HG02938 (cell line): ENCODE results near the gene MORC1.
"Not testable (repeated sequence)": the region's sequence is repeated elsewhere in the genome, so short reads cannot be mapped to it uniquely, and the experiment has no call there.

Experiments
- ATAC-seq: cut with Tn5 transposase; IDR thresholded peaks from one replicate; pipeline ENCODE4 v1.9.1; 2021; ENCODE audit warnings: mild to moderate bottlenecking, moderate library complexity; ENCODE audit not compliant: unreplicated experiment

MORC1 gene, protein sequence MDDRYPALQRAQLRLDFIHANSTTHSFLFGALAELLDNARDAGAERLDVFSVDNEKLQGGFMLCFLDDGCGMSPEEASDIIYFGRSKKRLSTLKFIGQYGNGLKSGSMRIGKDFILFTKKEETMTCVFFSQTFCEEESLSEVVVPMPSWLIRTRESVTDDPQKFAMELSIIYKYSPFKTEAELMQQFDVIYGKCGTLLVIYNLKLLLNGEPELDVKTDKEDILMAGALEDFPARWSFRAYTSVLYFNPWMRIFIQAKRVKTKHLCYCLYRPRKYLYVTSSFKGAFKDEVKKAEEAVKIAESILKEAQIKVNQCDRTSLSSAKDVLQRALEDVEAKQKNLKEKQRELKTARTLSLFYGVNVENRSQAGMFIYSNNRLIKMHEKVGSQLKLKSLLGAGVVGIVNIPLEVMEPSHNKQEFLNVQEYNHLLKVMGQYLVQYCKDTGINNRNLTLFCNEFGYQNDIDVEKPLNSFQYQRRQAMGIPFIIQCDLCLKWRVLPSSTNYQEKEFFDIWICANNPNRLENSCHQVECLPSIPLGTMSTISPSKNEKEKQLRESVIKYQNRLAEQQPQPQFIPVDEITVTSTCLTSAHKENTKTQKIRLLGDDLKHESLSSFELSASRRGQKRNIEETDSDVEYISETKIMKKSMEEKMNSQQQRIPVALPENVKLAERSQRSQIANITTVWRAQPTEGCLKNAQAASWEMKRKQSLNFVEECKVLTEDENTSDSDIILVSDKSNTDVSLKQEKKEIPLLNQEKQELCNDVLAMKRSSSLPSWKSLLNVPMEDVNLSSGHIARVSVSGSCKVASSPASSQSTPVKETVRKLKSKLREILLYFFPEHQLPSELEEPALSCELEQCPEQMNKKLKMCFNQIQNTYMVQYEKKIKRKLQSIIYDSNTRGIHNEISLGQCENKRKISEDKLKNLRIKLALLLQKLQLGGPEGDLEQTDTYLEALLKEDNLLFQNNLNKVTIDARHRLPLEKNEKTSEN

DNA sequence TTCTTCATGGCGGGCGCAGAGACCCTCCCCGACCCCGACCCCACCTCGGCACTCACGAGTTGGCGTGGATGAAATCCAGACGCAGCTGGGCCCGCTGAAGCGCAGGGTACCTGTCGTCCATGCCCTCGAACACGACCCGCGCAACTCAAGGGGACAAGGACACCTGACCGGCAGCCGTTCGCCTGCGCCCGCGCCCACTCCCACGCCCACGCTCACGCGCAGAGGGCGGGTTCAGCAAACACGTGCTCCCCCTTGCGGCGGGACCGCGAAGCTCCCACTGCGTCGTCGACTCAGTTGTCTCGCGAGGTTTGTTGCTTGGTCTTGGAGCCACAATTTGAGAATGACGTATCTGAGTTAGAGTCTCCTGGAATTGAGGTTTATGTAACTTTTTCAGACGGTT lies at the start of gene MORC1:
Gene MORC1, minus strand, starts transcription at position 196 of the 400 bp plus-strand sequence. Its CDS starts 75 bp downstream, at position 121.
- no peak for ATAC-seq

DNA sequence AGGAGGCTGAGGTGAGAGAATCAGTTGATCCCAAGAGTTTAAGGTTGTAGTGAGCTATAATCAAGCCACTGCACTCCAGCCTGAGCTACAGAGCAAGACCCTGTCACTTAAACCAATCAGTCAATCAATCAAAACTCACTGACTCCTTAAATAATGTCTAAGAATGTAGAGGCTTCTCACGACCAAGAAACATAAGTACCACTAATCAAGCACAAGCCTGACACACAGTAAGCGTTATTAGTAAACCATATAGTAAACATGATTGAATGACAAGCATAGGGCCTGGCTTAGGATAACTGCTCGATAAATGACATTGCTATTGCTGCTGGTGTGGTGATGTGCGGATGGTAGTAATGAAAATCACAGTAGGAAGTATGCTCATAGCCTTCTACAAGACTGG lies 48.0 kb upstream of the MORC1 start:
- no peak for ATAC-seq

DNA sequence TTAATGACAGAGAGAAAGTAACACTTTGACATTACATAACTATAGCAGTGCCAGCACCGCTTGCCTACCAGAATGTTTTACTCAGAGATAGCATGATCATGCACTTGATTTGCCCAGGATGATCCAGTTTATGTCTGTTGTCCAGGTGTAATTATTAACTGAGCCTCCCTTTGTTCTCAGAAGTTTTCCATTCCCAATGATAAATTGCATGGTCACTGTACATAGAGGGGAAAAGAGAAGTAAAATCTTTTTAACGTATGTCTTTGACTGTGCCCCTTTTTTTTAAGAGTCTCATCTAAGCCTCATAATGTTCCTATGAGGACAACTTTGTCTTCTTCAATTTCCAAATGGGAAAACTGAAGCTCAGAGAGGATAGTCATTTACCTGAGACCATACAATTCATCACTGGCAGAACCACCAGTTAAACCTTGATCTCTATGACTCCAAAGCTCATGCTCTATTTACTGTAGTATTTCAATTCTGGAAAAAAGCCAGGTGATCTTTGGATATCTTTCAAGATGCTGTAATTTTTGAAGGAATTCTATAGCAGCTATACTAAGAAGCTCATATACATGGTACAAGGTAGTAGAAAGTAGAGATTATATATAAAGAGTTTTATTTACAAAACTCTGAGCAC lies 43.7 kb upstream of the MORC1 start:
- ATAC-seq: no peak

DNA sequence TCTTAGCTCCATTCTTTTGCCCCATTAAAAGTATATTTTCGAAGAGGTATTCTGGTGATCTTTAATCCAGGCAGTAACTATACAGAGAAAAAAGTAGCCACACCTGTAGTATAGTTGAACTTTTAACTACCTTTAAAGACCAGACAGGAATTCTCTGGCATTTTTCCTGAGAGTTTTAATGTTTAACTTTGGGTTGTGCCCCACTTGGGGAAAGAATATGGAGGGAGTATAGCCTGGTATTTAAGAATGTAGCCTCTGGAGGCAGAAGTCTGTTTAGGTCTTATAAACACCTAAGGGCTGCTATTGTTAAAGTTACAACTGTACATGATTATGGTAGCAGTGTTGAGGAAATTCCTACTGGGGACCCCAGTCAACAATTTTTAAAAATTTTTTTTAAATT lies 37.9 kb upstream of the MORC1 start:
- ATAC-seq: no peak

DNA sequence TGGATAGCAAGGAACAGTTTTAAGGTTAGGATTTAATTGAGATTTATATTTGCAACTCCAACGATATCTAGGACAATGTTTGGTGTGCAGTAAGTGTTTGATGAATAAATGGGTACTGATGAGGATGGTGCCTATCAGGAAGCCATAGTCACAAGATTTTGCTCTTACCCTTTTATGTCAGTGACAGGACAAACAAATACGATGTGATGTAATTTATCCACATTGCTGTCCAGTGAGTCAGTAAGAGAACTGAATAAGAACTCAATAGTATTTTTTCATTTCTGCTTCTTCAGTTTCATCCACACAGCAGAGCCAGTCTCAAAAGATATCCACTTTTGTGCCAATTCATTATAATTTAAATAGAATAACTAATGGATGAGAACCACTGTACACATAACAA lies 37.0 kb upstream of the MORC1 start:
- ATAC-seq: no peak

DNA sequence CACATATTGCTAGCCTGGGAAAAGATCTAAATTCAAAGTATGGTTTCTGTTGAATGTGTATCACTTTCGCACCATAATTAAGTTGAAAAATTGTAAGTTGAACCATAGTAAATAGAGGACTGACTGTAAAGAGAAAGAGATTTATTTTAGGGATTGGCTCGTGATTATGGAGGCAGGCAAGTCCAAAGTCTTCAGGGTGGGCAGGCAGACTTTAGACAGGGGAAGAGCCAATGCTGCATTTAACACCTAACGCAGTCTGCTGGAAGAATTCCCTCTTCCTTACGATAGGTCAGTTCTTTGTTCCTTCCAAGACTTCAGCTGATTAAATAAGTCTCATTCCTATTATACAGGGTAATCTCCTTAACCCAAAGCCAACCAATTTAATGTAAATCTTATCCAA lies 34.4 kb upstream of the MORC1 start:
- ATAC-seq: no peak

DNA sequence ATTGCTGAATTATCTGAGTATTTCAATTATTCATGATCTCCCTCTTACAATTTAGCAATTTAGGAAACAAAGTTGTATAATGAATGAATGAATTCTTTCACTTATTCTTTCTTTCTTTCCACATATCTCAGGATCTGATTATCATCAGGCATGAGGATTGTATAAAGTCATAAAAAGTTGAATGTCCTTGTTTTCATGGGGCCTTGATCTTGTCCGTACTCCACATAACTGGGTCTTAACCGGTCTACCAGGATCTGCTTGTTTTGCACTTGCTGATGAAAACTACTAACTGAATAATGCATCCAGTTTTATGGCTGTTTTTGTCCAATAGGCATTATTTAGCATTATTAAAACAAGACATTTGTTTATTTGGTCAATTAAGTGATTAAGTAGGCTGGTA lies 31.1 kb upstream of the MORC1 start:
- ATAC-seq: no peak

DNA sequence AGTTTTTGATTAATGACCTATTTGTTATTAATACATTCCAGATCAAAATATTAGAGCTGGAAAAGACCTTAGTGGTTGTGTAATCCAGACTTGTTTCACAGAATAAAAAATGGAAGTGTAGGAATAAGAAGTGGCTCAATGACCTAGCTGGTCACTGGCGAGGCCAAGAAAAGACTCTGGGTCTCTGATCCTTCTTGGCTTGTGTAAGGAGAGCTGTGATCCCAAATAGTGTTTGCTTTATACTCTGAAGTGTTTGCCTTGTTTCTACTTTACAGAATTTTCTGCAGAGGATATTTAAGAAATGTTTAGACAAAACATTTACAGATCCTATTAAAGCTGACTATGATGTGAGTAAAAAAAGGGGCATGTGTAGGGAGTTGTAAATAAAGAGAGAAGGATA lies 25.7 kb upstream of the MORC1 start:
- ATAC-seq: no peak

DNA sequence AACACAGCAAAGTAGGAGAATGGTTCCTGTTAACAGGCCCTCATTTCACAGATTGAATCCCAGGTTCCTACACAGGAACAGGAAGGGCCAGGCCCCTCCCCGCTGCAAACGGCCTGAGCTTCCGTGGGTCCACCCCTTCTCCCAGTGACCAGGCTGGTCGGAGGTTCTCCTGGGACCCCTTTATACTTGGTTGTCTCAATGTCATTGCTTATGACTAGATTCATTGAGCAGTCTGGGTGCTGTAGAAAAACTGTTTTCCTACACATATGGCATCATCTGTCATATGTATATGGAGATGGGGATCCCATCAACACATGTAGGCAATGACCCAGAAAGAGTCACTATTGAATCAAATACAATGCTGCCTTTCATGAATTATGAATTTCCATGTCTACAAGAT lies 22.4 kb upstream of the MORC1 start:
- ATAC-seq: no peak

DNA sequence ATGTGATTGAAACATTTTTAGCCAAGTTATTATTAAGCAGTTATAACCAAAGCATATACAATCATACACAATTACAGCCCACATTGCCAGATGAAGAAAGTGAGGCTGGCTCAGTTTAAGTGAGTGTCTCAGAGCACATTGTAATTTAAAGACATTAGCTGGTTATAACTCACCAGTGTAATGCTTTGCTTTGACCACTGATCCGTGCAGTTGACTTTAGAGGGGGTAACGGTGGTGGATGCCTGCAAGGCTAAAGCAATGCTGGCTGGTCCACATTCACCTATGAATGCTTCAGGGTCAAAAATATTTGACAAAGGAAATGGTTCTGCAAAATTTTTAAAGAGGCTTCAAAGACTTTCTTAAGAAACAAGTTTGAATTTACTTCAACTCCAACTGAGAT lies 19.8 kb upstream of the MORC1 start:
- no peak for ATAC-seq

DNA sequence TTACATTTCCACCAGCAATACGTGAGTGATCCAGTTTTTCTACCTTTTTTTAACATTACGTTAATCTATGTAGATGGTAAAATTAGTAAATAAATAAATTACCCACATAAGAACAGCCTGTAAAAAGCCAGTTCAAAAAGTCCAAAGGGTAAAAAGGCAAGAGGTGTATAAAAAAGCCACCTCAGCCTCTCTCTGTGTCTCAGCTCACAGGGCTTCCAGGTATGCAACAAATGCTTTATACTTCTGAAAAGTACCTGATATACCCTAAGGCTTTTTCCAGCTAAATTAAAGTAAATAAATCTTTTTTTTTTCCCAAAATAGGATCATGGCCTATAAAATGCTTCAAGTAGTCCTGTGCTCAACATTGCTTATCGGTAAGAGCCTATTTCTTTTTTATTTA lies 18.6 kb upstream of the MORC1 start, which contains the start of gene C3orf85:
Gene C3orf85, plus strand, starts transcription at position 197 of the 400 bp plus-strand sequence. Its CDS starts 129 bp downstream, at position 326.
- ATAC-seq: no peak

DNA sequence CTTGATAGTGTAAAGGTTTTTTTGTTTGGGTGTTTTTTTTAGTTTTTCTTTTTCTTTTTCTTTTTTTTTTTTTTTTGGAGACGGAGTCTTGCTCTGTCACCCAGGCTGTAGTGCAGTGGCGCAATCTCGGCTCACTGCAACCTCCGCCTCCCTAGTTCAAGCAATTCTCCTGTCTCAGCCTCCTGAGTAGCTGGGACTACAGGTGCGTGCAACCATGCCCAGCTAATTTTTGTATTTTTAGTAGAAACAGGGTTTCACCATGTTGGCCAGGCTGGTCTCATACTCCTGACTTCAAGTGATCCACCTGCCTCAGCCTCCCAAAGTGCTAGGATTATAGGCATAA lies 15.5 kb upstream of the MORC1 start:
- ATAC-seq: not testable (repeated sequence)

DNA sequence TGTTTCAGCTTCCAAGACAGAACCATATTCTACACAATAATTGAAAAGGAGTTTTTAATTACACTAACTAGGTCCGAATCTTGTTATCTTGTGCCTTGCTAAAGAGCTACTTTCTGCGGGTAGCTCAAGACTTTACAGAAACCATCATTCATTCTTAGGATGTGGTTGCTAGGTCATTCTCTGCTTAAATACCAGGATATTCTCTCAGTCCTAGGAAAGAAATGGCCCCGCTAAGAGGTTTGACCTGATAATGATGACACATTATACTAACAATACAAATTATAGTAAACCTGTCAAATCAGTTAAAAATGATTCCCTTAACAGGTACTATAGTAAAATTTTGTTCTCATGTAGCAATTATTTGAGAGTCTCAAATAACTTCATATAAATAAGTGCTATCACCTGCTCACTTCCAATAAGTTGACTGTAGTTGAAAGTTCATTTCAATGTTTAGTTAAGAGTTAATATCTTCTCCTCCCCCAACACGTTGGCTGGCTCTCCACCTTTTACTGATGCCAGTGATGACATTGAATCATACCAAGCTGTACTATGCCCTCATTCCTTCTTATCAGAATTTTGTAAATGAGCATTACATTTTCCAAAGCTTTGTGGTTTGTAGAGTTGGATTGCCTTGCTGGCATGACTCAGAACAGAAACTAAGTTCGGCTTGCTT lies 15.0 kb upstream of the MORC1 start:
- no peak for ATAC-seq

DNA sequence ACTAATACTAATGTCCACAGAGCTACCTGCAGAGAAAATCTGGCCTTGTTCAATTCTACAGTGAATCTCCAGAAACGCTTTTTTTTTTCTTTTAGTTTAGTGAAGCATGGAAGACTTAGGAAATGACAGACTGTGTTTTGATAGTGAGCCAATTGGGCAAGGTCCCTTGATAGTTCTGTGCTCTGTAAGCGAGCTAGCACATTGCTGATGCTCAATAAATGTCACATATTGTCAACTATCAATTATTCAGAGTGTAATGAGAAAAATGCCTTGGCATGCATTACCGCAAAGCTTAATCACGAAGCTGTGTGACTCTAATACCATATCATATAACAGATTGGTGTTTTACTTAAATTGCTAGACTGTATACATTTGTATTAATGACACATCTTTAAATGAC lies 13.3 kb upstream of the MORC1 start:
- ATAC-seq: no peak

DNA sequence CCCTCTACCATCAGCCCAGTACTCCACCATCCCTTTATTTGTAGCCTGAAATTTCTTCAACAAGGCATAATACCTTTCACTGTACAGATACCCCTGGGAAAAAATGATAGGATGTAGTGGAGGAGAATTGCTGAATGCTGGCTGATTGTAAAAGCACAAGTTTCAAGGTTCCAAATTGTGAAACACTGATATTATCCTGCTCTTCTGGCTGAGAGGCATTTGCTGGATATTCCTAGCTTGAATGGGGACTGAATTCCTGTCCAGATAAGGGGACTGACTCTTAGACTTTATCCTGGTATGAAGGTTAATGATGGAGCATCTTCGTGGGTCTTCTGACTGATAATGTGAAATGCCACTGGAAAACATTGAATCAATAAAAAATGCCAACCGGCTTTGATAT lies 9.6 kb upstream of the MORC1 start:
- no peak for ATAC-seq

DNA sequence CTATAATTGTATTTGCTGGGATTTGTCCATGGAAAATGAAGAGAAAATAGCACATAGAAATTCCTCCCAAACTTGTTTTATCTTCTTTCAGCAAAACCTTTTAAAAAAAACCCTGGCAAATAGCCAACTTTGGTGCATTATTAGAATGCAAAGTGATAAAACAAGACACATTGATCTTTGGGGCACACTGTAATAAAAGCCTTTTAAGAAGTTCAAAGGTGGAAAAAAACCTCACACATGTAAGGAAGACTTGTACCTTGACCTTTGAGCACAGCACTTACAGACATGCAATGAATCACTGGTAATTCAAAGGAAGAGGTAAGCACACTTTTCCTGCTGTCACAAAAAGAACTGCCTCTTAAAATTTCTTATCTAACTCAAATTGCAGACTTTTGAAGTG lies 8.0 kb upstream of the MORC1 start:
- ATAC-seq: no peak

DNA sequence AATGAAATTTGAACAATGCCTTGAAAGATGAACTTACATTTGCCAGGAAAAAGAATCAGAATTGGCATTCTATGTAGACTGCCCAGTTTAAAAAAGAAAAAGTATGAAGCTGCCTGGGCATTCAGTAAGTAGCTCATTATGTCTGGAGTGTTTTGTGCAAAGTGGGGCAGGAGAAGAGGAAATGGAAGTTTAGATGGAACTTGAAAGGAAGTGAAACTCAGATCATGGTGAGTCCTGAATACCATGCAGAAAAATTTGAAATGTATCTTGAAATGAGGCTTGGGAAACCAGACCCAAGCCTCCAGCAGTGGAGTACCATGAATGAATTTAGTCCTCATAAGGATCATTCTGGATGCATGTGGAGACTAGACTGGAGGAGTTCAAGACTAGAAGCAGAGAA lies 4.8 kb upstream of the MORC1 start:
- no peak for ATAC-seq

DNA sequence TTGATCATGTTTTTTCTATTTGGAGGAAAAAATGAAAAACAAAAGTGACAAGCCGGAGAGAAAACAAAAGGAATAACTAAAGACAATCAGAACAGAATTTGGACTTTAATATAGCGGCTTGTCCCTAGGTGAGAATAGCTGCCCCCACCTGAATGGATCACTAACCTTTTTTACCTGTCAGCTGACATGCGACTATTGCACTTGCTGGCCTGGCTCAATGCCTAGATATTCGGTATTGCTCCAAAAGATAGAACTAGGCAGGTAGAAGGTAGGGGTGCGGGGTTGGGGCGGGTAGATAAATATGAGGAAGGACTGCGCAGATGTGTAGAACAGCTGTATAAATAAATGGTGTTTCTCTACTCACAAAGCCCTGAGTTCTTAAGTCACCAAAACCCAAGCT lies 650 bp upstream of the MORC1 start:
- no peak for ATAC-seq

DNA sequence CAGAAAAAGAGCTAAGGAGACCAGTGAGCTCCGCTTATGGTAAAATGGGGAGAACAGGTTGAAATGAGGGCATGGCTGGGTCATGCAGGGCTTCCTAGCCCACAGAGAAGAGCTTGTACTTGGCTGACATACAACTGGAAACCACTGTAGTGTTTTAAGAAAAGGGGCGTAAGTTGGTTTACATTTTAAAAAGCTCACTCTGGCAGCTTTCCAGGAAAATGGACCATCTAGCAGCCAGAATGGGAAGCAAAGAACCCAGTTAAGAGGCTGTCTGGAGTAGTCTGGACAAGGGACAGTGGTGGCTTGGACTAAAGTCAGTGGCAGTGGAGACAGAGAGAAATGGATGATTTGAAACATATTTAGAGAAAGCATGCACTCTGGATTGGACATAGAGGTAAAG lies 1.9 kb downstream of the MORC1 start:
- ATAC-seq: no peak

DNA sequence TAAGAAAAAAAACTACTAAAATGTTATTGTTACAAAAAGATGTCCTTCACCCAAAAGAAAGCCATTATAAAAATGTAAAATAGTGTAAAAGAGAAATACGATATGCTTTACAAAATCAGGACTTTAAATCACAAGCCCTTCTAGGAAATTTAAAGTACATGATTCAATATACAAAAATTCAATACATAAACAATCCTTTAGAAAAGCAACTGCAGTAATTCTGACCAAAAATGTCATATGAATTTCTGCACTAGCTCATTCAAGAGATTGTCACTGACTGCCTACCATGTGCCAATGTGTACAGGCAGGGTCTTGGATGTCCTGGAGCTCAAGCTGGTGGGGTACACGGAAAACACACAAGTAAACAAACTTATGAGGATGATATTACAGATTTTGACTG lies 2.5 kb downstream of the MORC1 start:
- ATAC-seq: no peak

DNA sequence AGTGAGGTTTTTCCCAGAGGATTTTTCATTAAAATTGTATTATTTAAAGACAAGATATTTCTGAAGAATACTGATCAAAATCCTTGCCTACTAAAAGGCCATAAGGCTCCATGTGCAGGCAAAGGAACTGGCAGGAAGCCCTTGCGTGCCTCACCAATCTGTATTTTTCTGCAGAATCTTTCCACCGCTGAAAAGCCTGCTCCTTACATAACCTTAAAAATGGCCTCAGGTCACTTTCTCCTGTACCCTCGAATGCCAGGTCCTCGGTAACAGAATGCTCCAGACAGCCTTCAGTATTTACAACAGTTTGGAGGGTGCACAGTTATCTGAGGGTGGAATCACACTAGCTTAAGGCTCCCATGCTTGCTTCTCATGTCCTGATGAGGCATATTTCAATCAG lies 3.2 kb downstream of the MORC1 start:
- ATAC-seq: no peak
